ENCODE measurements around the gene ADGRG6.

DNA sequence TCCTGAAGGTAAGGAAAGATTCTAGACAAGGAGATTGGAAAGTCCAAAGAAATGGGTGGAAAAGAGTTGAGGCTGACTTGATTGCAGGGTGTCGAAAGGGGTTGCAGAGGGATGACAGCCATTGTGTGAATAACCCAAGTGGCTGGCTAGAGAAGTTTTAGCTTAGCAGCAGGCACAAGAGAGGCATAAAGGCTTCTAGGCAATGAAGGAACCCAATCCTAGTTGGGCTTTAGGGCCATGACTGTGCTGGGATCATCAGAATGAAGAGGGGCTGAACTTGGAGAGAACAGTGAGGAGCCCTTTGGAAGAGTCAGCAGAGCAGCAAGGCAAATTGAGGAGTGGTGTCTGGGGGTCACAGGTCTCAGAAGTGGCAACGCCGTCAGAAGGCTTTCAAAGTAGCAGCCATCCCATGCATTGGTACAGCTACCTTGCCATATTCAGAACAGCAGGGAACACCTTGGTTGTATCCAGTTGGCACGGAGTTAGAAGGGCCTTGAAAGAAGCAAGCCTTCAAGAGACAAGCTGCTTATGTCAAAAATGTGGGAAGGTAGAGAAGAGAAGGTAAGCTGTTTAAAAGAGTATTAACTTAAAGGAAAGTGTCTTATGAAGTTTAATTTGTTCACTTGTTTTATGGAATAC, 146.4 kb downstream of the ADGRG6 start:
- TF ChIP-seq NEUROD1 (IDR thresholded peaks at IDR 0.05; ENCODE audit: borderline replicate concordance, low read depth, low read length, partially characterized antibody), result no peak
- TF ChIP-seq, protein P1, sequence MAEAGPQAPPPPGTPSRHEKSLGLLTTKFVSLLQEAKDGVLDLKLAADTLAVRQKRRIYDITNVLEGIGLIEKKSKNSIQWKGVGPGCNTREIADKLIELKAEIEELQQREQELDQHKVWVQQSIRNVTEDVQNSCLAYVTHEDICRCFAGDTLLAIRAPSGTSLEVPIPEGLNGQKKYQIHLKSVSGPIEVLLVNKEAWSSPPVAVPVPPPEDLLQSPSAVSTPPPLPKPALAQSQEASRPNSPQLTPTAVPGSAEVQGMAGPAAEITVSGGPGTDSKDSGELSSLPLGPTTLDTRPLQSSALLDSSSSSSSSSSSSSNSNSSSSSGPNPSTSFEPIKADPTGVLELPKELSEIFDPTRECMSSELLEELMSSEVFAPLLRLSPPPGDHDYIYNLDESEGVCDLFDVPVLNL (CRISPR knock-in tag; IDR thresholded peaks at IDR 0.05; ENCODE audit: low read depth), result no peak
- TF ChIP-seq, protein P2, sequence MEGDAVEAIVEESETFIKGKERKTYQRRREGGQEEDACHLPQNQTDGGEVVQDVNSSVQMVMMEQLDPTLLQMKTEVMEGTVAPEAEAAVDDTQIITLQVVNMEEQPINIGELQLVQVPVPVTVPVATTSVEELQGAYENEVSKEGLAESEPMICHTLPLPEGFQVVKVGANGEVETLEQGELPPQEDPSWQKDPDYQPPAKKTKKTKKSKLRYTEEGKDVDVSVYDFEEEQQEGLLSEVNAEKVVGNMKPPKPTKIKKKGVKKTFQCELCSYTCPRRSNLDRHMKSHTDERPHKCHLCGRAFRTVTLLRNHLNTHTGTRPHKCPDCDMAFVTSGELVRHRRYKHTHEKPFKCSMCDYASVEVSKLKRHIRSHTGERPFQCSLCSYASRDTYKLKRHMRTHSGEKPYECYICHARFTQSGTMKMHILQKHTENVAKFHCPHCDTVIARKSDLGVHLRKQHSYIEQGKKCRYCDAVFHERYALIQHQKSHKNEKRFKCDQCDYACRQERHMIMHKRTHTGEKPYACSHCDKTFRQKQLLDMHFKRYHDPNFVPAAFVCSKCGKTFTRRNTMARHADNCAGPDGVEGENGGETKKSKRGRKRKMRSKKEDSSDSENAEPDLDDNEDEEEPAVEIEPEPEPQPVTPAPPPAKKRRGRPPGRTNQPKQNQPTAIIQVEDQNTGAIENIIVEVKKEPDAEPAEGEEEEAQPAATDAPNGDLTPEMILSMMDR (IDR thresholded peaks at IDR 0.05 in 2 of 3, conservative IDR thresholded peaks at IDR 0.05 in 1 of 3; ENCODE audit: insufficient read depth in 2 of 3, low read depth in 1 of 3, low read length in 3 of 3), result no peak
- TF ChIP-seq, protein P3, sequence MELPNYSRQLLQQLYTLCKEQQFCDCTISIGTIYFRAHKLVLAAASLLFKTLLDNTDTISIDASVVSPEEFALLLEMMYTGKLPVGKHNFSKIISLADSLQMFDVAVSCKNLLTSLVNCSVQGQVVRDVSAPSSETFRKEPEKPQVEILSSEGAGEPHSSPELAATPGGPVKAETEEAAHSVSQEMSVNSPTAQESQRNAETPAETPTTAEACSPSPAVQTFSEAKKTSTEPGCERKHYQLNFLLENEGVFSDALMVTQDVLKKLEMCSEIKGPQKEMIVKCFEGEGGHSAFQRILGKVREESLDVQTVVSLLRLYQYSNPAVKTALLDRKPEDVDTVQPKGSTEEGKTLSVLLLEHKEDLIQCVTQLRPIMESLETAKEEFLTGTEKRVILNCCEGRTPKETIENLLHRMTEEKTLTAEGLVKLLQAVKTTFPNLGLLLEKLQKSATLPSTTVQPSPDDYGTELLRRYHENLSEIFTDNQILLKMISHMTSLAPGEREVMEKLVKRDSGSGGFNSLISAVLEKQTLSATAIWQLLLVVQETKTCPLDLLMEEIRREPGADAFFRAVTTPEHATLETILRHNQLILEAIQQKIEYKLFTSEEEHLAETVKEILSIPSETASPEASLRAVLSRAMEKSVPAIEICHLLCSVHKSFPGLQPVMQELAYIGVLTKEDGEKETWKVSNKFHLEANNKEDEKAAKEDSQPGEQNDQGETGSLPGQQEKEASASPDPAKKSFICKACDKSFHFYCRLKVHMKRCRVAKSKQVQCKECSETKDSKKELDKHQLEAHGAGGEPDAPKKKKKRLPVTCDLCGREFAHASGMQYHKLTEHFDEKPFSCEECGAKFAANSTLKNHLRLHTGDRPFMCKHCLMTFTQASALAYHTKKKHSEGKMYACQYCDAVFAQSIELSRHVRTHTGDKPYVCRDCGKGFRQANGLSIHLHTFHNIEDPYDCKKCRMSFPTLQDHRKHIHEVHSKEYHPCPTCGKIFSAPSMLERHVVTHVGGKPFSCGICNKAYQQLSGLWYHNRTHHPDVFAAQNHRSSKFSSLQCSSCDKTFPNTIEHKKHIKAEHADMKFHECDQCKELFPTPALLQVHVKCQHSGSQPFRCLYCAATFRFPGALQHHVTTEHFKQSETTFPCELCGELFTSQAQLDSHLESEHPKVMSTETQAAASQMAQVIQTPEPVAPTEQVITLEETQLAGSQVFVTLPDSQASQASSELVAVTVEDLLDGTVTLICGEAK (IDR thresholded peaks at IDR 0.05), result no peak
- TF ChIP-seq, protein P3 (CRISPR knock-in tag; IDR thresholded peaks at IDR 0.05), result no peak
- TF ChIP-seq TEAD4 (IDR thresholded peaks at IDR 0.05; ENCODE audit: low read length), result no peak
- no peak for TF ChIP-seq TEAD4 (CRISPR knock-in tag; IDR thresholded peaks at IDR 0.05; ENCODE audit: borderline replicate concordance)
- no peak for TF ChIP-seq RFX5 (IDR thresholded peaks at IDR 0.05; ENCODE audit: low read depth, low read length)
- no peak for TF ChIP-seq NRF1 (conservative IDR thresholded peaks at IDR 0.05 in 1 of 2, IDR thresholded peaks at IDR 0.05 in 1 of 2)
- TF ChIP-seq IRF2 (CRISPR knock-in tag; IDR thresholded peaks at IDR 0.05), result no peak
- no peak for TF ChIP-seq POLR2AphosphoS5 (IDR thresholded peaks at IDR 0.05; ENCODE audit: control insufficient read depth, insufficient read depth, low read depth, low read length)
- no peak for TF ChIP-seq ZNF316 (IDR thresholded peaks at IDR 0.05)
- no peak for TF ChIP-seq GABPA (tag; conservative IDR thresholded peaks at IDR 0.05; ENCODE audit: low read depth)
- no peak for TF ChIP-seq MEIS2 (IDR thresholded peaks at IDR 0.05; ENCODE audit: partially characterized antibody)
